Activated T-helper 1 cell treated with anti-CD3 and anti-CD28 coated beads, Interleukin-12 subunit alpha, Interleukin-12 subunit beta, Interleukin-2, Interleukin-4 antibody, amounts not matched to agents 30 ng/mL and 10 ng/mL and 1 ng/mL, durations not matched to agents 14 hours and 24 hours and 36 hours (primary cell): ENCODE measurements around the gene PCK1. TPM values are rescaled to one million over a fixed set of nuclear protein-coding genes. Genes with fewer than 3 reads are reported as not detected.

Source experiments
- DNase-seq: peaks from one replicate; pipeline ENCODE4 v3.0.0; 2021; ENCODE audit warnings: low spot score
- H3K27ac Mint-ChIP-seq: one replicate; pipeline ENCODE4 v1.8.0; 2021; ENCODE audit warnings: mild to moderate bottlenecking, mixed read lengths
- H3K27me3 Mint-ChIP-seq: one replicate; pipeline ENCODE4 v1.8.0; 2022; ENCODE audit warnings: mild to moderate bottlenecking, moderate library complexity, mixed read lengths; ENCODE audit not compliant: insufficient read depth
- H3K36me3 Mint-ChIP-seq: one replicate; pipeline ENCODE4 v1.8.0; 2021; ENCODE audit warnings: low read depth, mixed read lengths
- H3K4me1 Mint-ChIP-seq: one replicate; pipeline ENCODE4 v1.8.0; 2021; ENCODE audit warnings: low read depth, mixed read lengths
- H3K4me3 Mint-ChIP-seq: one replicate; pipeline ENCODE4 v1.8.0; 2021; ENCODE audit warnings: mild to moderate bottlenecking, moderate library complexity, mixed read lengths
- H3K9me3 Mint-ChIP-seq: one replicate; pipeline ENCODE4 v1.8.0; 2021; ENCODE audit warnings: mixed read lengths
- intact Hi-C: fragments of 100-400 bp; cut with micrococcal nuclease; formaldehyde crosslinking; loops from one replicate; pipeline ENCODE4 v1.15.1; 2024
- total RNA-seq: library from RNA; stranded (reverse); gene quantifications from 2 replicates; pipeline ENCODE4 v1.2.3, GENCODE V29; 2022

PCK1 gene
- total RNA-seq, 1 donor from 2014 or later, result not detected

GRCh38 chr20:57526885-57527460 lies 33.9 kb upstream of the PCK1 start:
- H3K4me3 Mint-ChIP-seq, result no peak overlapping the region
- H3K9me3 Mint-ChIP-seq, result no peaks in the 10 kb centered on the region
- intact Hi-C loops, result no loop called here
- DNase-seq, result no peak
- peaks cover 10% of the 10 kb centered on the region for H3K4me1 Mint-ChIP-seq
- H3K27me3 Mint-ChIP-seq, result peaks cover 5% of the 10 kb centered on the region
- no peaks in the 10 kb centered on the region for H3K36me3 Mint-ChIP-seq
- H3K27ac Mint-ChIP-seq, result no peak overlapping the region

- no peak overlapping the region for H3K4me3 Mint-ChIP-seq
- H3K27me3 Mint-ChIP-seq, result peaks cover 7% of the 10 kb centered on the region
- H3K36me3 Mint-ChIP-seq, result no peaks in the 10 kb centered on the region
- intact Hi-C loops, result no loop called here
- peaks cover 6% of the 10 kb centered on the region for H3K4me1 Mint-ChIP-seq
- no peaks in the 10 kb centered on the region for H3K9me3 Mint-ChIP-seq
- H3K27ac Mint-ChIP-seq, result no peak overlapping the region
- no peak for DNase-seq
These were observed 33.2 kb upstream of the PCK1 start for GRCh38 chr20:57527728-57528127.

GRCh38 chr20:57528148-57528547 lies 32.8 kb upstream of the PCK1 start:
- no peak for DNase-seq
- no peaks in the 10 kb centered on the region for H3K9me3 Mint-ChIP-seq
- H3K4me3 Mint-ChIP-seq, result no peak overlapping the region
- no peak overlapping the region for H3K27ac Mint-ChIP-seq
- peaks cover 9% of the 10 kb centered on the region for H3K27me3 Mint-ChIP-seq
- H3K36me3 Mint-ChIP-seq, result no peaks in the 10 kb centered on the region
- peaks cover 2% of the 10 kb centered on the region for H3K4me1 Mint-ChIP-seq
- intact Hi-C loops, result no loop called here

GRCh38 chr20:57529160-57529585 lies 31.7 kb upstream of the PCK1 start:
- Mint-ChIP-seq H3K36me3 (no peaks in the 10 kb centered on the region), H3K27me3 (peaks cover 18% of the 10 kb centered on the region)
- intact Hi-C loops, result no loop called here

GRCh38 chr20:57529810-57530209 lies 31.1 kb upstream of the PCK1 start:
- no peak overlapping the region for H3K27ac Mint-ChIP-seq
- no peaks in the 10 kb centered on the region for H3K9me3 Mint-ChIP-seq
- H3K4me1 Mint-ChIP-seq, result no peaks in the 10 kb centered on the region
- no peaks in the 10 kb centered on the region for H3K36me3 Mint-ChIP-seq
- no peak overlapping the region for H3K4me3 Mint-ChIP-seq
- intact Hi-C loops, result no loop called here
- DNase-seq, result no peak
- peaks cover 18% of the 10 kb centered on the region for H3K27me3 Mint-ChIP-seq

More at GRCh38 chr20:57529160-57529585, 31.7 kb upstream of the PCK1 start:
- no peaks in the 10 kb centered on the region for H3K4me1 Mint-ChIP-seq
- no peak overlapping the region for H3K4me3 Mint-ChIP-seq
- H3K9me3 Mint-ChIP-seq, result no peaks in the 10 kb centered on the region
- DNase-seq, result no peak
- no peak overlapping the region for H3K27ac Mint-ChIP-seq

GRCh38 chr20:57530327-57530981 lies 30.5 kb upstream of the PCK1 start:
- Mint-ChIP-seq H3K36me3 (no peaks in the 10 kb centered on the region), H3K9me3 (no peaks in the 10 kb centered on the region), H3K4me3 (no peak overlapping the region), H3K27ac (no peak overlapping the region), H3K4me1 (no peaks in the 10 kb centered on the region), H3K27me3 (peaks cover 20% of the 10 kb centered on the region)
- DNase-seq, result no peak
- intact Hi-C loops, result no loop called here

- H3K27ac Mint-ChIP-seq, result no peak overlapping the region
- no peaks in the 10 kb centered on the region for H3K4me1 Mint-ChIP-seq
- intact Hi-C loops, result no loop called here
- H3K4me3 Mint-ChIP-seq, result no peak overlapping the region
- H3K27me3 Mint-ChIP-seq, result peaks cover 29% of the 10 kb centered on the region
- H3K36me3 Mint-ChIP-seq, result no peaks in the 10 kb centered on the region
- DNase-seq, result no peak
- H3K9me3 Mint-ChIP-seq, result no peaks in the 10 kb centered on the region
These were observed 28.8 kb upstream of the PCK1 start for GRCh38 chr20:57532104-57532503.

GRCh38 chr20:57535297-57535696 lies 25.6 kb upstream of the PCK1 start:
- Mint-ChIP-seq H3K4me3 (no peak overlapping the region), H3K27ac (no peak overlapping the region), H3K36me3 (no peaks in the 10 kb centered on the region), H3K9me3 (no peaks in the 10 kb centered on the region), H3K4me1 (no peaks in the 10 kb centered on the region), H3K27me3 (peaks cover 38% of the 10 kb centered on the region)
- DNase-seq, result no peak
- intact Hi-C loops, result no loop called here

GRCh38 chr20:57536120-57536708 lies 24.7 kb upstream of the PCK1 start:
- intact Hi-C loops, result no loop called here
- Mint-ChIP-seq H3K27ac (no peak overlapping the region), H3K36me3 (no peaks in the 10 kb centered on the region), H3K9me3 (no peaks in the 10 kb centered on the region), H3K4me1 (no peaks in the 10 kb centered on the region), H3K4me3 (no peak overlapping the region), H3K27me3 (peaks cover 38% of the 10 kb centered on the region)
- DNase-seq, result no peak

GRCh38 chr20:57536771-57537724 lies 23.9 kb upstream of the PCK1 start:
- Mint-ChIP-seq H3K4me3 (no peak overlapping the region), H3K4me1 (no peaks in the 10 kb centered on the region), H3K36me3 (no peaks in the 10 kb centered on the region), H3K27me3 (peaks cover 39% of the 10 kb centered on the region), H3K27ac (no peak overlapping the region), H3K9me3 (no peaks in the 10 kb centered on the region)
- intact Hi-C loops, result no loop called here
- DNase-seq, result no peak

GRCh38 chr20:57537822-57538221 lies 23.1 kb upstream of the PCK1 start:
- intact Hi-C loops, result no loop called here
- H3K4me1 Mint-ChIP-seq, result no peaks in the 10 kb centered on the region
- no peaks in the 10 kb centered on the region for H3K9me3 Mint-ChIP-seq
- no peaks in the 10 kb centered on the region for H3K36me3 Mint-ChIP-seq
- H3K4me3 Mint-ChIP-seq, result no peak overlapping the region
- peaks cover 36% of the 10 kb centered on the region for H3K27me3 Mint-ChIP-seq
- DNase-seq, result no peak
- no peak overlapping the region for H3K27ac Mint-ChIP-seq

GRCh38 chr20:57539889-57540288 lies 21.0 kb upstream of the PCK1 start:
- Mint-ChIP-seq H3K4me3 (no peak overlapping the region), H3K9me3 (no peaks in the 10 kb centered on the region), H3K27ac (no peak overlapping the region), H3K36me3 (no peaks in the 10 kb centered on the region), H3K4me1 (no peaks in the 10 kb centered on the region), H3K27me3 (peaks cover 35% of the 10 kb centered on the region)
- no peak for DNase-seq
- intact Hi-C loops, result no loop called here
